ENCODE results near the gene COLEC12.

The COLEC12 gene

GRCh38 chr18:506264-506663 lies 5.8 kb upstream of the COLEC12 start:
- DNase-seq (ENCODE audit: low read depth in 2 of 2) = no peak

GRCh38 chr18:505483-506122 lies 5.1 kb upstream of the COLEC12 start:
- DNase-seq (ENCODE audit: low read depth in 2 of 2) = no peak

GRCh38 chr18:501406-501714 lies 859 bp upstream of the COLEC12 start:
- DNase-seq (ENCODE audit: low read depth in 2 of 2) = no peak

- DNase-seq (ENCODE audit: low read depth in 2 of 2) = no peak
Observed at GRCh38 chr18:499776-500631, 497 bp downstream of the COLEC12 start.

GRCh38 chr18:498931-499775 lies 1.3 kb downstream of the COLEC12 start:
- DNase-seq (ENCODE audit: low read depth in 2 of 2) = no peak

GRCh38 chr18:497688-498087 lies 2.8 kb downstream of the COLEC12 start:
- DNase-seq (ENCODE audit: low read depth in 2 of 2) = no peak

GRCh38 chr18:495452-495851 lies 5.0 kb downstream of the COLEC12 start:
- no peak for DNase-seq (ENCODE audit: low read depth in 2 of 2)

- DNase-seq (ENCODE audit: low read depth in 2 of 2) = no peak
Observed at GRCh38 chr18:495017-495416, 5.5 kb downstream of the COLEC12 start.

- DNase-seq (ENCODE audit: low read depth in 2 of 2) = no peak
Observed at GRCh38 chr18:493986-494983, 6.2 kb downstream of the COLEC12 start.

GRCh38 chr18:492451-492850 lies 8.1 kb downstream of the COLEC12 start:
- DNase-seq (ENCODE audit: low read depth in 2 of 2) = no peak

- no peak for DNase-seq (ENCODE audit: low read depth in 2 of 2)
Observed at GRCh38 chr18:490624-491023, 9.9 kb downstream of the COLEC12 start.

- DNase-seq (ENCODE audit: low read depth in 2 of 2) = no peak
Observed at GRCh38 chr18:490024-490366, 10.5 kb downstream of the COLEC12 start.

- DNase-seq (ENCODE audit: low read depth in 2 of 2) = no peak
Observed at GRCh38 chr18:489244-490023, 11.1 kb downstream of the COLEC12 start.

GRCh38 chr18:486929-487740 lies 13.4 kb downstream of the COLEC12 start:
- no peak for DNase-seq (ENCODE audit: low read depth in 2 of 2)

GRCh38 chr18:484749-485464 lies 15.6 kb downstream of the COLEC12 start:
- DNase-seq (ENCODE audit: low read depth in 2 of 2) = no peak

GRCh38 chr18:478681-479080 lies 21.8 kb downstream of the COLEC12 start:
- DNase-seq (ENCODE audit: low read depth in 2 of 2) = no peak

GRCh38 chr18:477565-477964 lies 22.9 kb downstream of the COLEC12 start:
- no peak for DNase-seq (ENCODE audit: low read depth in 2 of 2)

GRCh38 chr18:476251-476664 lies 24.2 kb downstream of the COLEC12 start:
- no peak for DNase-seq (ENCODE audit: low read depth in 2 of 2)
